HS-5 (cell line): Measurements from ENCODE around the gene PBX2.
"Not testable (repeated sequence)": the region's sequence is repeated elsewhere in the genome, so short reads cannot be mapped to it uniquely, and the experiment has no call there.

ENCODE experiments used
- DNase-seq: peaks from one replicate; pipeline ENCODE4 v3.0.0-alpha.2; 2012; ENCODE audit warnings: low read depth

Gene PBX2

DNA sequence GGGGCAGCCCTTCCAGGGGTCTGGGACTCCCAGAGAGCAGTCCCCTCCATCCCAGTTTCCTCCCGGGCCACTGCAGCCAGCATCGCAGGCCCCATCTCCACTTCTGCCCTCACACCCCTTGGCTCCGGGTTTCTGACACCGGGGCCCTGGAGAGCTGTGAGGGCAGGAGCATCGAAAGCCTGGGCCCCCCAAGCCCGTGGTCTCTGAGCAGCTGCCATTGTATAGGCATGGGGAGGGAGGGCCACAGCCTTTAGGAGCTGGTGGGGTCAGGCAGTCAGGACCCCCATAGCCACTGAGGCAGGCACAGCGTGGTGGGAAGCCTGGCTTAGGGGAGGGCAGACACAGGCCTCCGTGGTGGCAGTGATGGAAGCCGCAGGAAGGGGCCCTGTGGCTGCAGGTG, 12.2 kb upstream of the PBX2 start:
- no peak for DNase-seq

DNA sequence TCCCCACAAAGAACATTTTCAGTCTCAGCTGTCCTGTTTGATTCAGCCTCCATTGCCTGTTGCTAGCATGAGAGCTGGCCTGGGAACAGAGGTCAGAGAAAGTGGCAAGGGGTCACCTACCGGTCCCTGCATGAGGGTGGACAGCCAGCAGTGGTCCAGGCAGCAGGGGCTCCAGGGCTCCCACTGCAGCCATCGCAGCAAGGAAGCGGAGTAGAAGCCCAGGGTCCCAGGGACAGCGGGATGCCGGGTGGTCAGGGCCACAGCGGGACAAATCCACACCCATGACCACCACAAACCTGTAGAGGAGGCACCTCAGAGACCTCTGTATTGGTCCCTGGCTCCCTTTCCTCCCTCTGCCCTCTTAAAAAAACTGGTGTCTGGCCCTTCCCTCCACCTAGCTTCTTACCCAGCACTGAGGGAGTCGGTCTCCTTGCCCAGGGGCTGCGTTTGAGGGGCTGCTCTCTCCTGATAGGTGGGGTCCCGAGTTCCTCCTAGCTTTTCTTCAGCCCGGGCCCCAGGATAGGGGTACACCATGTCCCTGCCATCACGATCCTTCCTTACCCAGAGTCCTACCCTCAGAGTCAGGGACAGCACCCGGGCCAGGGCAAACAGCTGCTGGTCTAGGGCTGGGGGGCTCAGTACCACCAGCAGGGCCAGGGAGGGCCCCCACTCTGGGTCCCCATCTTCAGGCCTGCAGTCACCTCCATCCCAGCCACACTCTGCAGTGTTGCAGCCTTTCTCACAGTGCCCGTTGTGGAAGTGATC, 10.9 kb upstream of the PBX2 start:
- DNase-seq = no peak

DNA sequence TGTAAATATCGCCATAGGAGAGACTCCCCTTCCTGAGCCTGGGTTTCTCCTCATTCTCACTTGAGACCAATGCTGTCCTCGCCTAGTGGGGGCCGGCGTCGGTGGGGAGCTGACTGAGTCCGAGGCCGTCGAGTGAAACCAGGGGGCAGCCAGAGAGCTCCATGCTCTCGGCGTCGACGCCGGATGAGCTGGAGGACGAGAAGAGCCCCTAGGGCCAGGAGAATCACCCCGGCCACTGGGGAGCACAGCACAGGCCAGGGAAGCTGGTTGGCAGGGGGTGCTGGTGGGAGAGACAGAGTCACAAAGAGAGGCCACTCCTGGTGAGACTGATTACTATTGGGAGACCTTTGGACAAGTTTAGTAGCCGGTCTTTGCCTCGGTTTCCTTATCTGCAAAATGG, 8.9 kb upstream of the PBX2 start:
- DNase-seq = no peak

DNA sequence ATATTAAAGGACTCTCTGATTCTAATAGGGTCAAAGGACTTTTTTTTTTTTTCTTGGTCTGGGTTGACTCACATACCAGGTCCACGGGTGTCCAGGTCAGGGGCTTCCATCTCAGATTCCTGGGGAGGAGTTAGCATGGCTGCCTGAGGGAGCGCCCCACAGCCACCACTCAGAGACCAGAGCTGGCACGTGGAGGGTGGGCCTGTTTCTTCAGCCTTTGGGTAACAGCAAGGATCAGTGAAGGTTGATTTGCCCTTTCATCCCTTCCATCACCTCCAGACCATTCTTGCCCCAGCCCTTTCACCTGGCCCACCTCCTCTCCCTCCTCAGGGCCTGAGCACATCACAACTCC, 8.3 kb upstream of the PBX2 start:
- DNase-seq = no peak

DNA sequence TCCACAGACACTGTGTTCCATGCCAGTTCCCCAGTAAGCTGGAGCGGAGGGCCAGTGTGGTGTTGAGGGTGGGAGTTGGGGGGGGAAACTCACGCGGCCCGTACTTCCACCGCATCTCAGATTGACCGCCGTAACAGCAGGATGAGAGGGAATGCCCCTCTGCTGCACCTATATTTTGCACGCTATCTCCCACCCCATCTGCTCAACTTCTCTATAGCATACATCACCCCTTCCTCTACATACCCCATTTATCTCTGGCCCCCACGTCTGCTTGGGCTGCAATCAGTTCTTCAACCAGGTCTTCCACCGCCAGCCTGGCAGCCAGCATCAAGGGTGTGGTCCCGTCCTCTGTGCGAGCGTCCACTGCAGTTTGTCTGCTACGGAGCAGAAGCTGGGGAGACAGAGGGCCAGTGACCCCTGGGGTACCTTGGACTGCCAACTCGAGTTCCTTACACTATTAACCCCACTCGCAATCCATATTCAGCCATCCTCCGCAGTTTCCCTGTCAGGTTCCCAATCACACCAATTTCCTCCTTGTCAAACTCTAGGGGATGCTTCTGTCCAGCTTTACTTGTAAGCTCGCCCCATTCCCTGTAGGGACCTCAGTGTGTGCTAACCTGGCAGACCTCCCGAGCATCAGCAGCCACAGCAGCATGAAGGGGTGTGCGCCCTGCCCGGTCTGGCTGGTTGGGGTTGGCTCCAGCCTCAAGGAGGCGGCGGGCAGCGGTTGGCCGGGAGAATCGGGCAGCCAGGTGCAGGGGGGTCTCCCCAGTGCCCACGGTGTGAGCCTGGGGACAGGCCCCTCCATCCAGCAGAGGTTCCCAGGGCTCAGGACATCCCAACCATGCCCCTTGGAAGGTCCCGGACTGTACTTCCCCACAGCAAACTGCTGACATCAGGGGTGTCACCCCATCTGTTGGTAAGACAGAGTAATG, 6.9 kb upstream of the PBX2 start:
- DNase-seq = no peak

DNA sequence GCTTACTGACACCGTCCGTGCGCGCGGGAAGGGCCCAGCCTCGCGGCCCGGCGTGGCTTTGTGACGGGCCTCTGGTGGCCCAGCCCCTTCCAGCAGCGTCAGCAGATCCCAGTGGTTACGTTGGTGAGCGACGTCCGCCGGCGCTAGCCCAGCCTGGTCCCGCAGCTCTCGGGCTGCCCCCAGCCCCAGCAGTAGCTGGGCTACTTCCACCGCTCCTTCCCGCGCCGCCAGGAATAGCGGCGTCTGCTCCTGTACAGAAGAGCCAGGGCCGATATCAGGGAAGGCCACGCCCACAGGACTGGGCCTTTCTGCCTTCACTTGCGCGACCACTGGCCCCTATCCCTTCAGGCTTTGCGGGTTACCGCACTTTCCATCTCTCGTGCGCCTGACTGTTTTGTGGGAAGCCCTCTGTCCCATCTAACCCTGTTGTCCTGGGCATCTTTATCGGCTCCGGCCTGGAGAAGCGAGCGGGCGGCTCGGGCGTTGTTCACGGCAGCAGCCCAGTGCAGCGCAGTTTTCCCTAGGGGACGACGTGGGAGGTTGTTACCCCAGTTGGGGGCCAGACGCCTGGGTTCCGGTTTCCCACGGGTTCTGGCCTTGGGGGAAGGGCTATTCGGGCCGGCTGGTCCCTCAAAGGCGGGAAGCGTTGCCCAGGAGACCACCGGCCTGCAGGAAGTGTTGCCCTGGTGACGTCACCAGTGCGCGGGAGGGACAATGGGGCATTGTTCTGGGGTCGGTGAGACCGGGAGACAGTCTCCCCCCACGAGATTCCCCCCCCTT, 6.1 kb upstream of the PBX2 start:
- no peak for DNase-seq

DNA sequence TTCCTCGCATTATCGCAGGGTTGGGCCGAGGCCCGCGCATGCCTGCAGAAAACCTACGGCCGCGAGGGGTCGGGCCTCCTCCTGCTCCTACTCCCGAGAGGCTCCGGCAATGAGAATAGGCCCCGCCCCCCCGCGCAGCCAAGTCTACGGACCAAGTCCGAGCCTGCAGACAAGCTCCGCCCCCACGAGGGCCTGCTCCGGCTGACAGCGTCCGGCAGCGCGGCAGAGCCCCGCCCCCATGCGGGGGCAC, 5.6 kb upstream of the PBX2 start:
- DNase-seq = peak; percentile 95

DNA sequence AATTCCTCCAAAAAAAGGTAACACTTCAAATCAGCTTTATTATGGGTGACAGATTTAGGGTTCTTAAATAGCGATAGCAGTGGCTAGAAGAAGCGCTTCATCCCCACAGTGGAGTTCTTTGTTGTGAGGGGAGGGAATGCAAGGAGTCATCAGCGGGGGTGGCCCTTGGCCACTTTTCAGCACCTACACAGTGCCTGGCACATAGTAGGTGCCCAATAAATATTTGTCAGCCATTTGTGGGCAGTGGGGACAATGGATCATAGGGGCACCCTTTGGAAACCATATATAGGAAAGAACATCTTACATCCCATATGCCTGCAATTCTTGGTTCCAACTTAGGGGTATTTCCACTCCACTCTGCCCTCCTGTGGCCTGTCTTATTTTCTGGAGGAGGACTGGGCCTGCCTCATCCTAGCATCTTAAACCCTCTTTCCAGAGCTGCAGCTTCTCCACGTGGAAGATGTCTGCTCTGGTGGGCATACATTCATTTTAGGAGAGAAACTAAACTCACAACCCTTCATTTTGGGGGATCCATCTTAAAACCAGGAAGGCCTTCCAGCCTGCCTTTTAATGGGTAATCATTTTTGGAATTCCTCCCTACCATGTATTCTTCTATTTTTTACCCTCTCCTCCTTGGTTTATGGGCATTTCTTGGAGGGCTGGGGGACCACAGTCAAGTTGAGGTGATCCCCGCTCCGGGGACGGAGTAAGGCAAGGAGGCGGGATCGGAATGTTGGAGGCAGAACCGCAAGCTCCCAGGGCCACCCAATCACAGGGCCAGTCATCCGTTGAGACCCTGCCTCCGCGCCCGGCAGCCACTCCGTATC, 5.0 kb upstream of the PBX2 start:
- no peak for DNase-seq

DNA sequence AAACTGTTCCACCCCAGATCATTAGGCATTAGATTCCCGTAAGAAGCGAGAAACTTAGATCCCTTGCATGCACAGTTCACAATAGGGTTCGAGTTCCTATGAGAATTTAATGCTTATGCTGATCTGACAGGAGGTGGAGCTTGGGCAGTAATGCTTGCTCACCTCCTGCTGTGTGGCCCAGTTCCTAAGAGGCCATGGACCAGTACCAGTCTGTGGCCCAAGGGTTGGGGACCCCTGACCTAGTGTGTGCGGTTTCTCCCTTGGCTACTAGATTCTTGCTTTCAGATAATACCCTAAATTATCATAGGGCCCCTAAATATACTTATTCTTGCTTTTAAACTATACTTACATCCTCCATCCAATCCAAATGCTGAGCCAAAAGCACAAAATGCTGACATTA, 4.4 kb upstream of the PBX2 start:
- DNase-seq = no peak

DNA sequence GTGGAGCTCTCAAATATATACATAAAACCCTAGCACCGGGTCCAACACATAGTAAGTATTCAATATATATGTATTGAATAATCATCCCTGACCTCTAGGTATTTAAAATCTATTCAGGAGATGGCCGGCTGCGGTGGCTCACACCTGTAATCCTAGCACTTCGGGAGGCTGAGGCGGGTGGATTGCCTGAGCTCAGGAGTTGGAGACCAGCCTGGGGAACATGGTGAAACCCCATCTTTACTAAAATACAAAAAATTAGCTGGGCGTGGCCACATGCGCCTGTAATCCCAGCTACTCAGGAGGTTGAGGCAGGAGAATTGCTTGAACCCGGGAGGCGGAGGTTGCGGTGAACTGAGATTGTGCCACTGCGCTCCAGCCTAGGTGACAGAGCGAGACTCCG, 3.1 kb upstream of the PBX2 start:
- DNase-seq = not testable (repeated sequence)

DNA sequence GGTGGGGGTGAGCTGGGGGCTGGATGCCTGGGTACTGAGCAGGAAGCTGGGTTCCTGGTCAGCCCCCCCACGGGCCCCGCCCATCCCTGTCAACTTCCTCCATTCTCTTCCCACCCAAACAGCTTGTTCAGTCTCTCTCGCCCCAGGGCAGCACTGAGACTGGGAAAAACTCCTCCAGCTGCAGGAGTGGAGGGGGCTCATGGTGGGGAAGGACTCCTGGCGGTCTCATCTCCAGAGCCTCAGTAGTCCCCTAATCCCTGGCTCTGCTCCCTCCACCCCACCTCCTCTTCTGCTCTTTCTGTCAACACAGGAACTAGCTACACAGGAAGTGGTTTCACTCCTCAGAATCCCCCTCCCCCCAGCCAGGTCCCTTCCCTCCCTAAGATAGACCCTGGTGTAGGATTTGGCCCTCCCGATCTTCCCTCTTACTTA, 2.6 kb upstream of the PBX2 start, which contains the start of gene GPSM3:
GPSM3 (minus strand) TSS at position 36 of the 432 bp plus-strand sequence. CDS start 130 bp downstream, outside the sequence.
- no peak for DNase-seq

DNA sequence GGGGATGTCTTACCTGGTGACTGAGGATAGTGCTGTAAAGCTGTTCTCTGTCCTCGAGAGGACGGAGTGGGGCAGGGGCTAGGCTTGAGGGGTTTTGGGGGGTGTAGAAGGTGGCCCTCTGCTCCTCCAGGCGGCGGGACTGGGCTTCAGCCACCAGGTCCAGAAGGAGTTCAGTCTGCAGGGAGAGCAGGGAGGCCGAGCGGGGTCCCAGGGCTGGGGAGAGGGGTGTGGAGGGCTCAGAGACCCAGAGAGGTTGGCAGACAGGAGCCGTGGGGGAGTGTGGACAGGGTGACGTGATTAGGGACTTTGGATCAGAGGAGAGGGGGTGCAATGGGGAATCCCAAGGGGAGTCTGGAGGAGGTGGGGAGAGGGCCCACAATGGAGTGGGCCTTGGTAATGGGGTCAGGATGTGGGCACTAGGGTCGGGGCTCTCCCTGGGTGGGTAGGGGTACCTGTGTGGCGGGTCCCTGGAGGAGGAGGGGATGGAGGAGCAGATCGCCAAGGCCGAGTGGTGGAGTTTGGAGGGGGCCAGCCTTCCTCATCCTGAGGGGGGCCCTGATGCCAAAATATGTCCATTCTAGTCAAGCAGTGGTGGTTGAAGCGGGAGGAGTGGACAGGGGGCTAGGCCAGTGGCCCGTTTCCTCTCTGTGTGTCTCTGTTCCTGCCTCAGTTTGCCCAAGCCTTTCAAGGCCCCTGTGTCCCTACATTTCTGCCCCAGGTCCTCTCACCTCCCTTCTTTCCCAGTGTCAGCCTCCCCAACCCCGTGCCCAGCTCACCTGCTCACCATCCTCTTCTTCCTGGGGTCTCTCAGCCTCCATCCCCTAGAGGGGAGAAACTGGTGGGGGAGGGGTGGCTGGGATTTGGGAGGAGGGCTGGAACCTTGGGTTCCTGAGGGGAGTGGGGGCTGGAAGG, 1.9 kb upstream of the PBX2 start:
- no peak for DNase-seq

DNA sequence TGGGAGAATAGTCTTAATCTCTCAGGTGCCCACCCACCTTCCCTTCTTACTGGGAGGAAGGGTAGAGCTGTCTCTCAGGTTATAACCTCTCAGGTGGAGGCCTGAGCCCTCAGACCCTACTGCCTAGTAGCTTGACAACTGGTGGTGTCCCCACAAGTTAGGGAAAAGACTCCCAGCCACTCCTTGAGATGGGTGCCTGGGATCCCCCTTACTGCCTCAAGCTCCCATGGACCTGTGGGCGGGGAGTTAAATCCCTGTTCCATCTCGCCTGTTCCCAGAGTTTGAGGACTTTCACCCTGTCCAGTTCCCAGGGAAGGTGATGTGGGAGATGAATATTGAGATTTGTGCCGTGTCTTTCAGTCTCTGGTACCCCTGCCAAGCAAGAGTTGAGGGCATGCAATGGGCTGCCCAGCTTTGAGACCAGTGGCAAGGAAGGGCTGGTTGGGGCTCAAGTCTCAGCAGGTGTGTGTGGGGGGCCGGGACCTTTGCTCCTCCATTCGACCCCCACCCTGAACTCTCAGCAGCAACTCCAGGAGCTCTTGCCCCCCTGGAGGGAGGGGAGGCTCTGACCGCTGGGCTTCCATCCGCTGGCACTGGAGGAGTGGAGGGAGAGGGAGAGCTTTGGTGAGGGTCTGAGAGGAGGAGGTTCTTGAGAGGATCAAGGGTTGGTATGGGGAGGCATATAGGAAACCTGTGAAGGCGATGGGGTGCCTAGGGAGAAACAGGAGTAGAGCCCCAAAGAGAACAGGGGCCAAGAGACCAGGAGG, 1.1 kb upstream of the PBX2 start:
- no peak for DNase-seq

DNA sequence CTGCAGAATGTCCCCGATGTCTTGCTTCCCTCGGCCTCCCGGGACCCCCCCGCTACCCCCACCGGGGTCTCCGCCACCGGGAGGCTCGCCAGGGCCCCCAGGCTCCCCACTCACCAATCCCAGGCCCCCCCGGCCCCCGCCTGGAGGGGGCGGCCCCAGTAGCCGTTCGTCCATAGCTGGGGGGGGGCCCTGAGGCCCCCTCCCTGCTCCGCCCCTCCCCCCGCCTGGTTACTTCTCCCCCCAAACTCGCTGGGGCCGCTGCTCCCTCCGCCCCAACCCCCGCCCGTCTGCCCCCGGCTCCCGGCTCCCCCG, 304 bp downstream of the PBX2 start:
- DNase-seq = no peak

DNA sequence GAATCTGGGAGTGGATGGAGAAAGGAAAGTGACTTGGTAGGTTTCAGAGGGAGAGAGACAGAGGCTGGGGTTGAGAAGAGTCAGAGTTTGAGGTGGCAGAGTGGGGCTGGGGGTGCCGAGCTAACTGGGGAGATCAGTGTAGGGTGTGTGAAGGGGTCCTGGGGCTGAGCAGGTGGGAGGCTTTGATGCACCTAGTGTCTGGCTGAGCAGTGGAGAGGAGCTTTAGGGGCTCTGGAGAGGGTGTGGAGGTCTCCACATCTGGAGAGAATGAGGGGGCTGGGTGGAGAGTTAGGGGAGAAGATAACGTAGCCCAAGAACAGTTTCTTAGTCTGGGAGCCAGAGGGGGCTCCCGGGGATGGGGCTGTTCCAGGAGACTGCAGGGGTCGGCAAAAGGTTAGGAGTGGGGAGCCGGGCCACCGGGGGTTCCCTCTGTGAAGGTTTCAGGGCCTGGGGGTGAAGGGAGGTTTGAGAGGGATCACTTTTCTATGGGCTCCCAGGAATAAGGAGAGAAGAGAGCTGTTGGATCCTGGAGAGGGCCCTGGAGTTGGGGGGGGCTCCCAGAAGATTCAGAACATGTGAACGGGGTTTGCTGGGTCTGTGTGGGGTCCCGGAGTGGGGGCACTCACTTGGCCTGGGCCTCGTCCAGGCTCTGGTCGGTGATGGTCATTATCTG, 797 bp downstream of the PBX2 start:
- no peak for DNase-seq

DNA sequence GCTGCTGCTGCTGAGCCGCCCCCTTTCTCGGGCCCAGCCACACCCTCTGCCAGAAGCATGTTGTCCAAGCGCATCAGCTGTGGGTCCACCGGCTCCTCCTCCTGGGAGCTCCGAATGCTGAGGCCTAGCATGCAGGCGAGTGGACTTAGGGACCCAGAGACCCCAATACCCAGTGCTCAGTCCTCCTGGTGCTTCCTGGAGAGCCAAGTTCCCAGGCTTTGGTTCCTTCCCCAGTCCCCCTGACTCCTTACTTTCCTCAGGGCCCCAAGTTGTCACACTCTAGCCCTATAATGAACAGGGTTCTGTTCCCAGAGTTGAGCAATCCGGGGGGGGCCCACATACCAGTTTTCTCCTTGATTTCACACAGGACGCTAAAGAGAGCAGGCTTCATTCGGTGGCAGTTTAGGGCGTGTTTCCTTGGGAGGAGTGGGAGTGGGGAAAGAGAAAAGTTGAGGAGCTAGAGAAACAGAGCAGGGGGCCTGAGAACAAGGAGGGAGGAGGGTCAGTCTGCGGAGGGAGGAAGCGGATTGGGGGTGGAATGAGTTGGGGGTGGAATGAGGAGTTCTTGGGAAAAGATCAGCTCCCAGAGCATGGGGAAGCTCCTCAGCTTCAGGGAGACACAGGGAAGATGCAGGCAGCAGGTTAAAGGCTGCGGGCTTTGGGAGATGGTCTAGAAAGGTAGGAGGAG, 1.5 kb downstream of the PBX2 start:
- no peak for DNase-seq

DNA sequence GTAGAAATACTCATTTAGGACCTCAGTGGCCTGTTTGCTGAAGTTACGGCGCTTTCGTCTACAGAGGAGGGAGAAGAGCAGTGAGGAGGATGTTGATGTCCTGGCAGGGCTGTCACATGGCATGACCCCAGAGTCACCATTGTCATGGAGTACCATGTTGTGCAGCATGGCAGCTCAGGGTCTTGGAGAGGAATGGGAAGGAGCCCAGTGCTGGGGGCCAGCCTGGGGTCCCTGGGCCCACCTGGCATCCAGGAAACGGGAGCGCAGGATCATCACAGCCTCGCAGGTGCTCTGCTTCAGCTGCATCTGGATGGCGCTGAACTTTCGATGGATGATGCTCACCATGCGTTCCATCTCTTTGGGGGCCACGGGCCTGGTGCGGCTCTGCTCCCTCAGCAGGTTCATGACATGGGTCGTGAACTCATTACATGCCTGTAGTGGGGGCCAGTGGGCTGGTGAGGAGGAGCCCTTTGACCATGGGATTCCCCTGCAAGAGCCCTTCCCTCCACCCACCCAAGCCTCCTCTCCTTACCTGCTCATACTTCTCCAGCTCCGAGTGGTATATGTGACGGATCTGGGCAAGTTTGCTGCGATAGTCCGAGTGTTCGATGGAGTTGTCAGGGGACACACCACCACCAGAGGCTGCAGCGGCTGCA, 2.1 kb downstream of the PBX2 start:
- not testable (repeated sequence) for DNase-seq

DNA sequence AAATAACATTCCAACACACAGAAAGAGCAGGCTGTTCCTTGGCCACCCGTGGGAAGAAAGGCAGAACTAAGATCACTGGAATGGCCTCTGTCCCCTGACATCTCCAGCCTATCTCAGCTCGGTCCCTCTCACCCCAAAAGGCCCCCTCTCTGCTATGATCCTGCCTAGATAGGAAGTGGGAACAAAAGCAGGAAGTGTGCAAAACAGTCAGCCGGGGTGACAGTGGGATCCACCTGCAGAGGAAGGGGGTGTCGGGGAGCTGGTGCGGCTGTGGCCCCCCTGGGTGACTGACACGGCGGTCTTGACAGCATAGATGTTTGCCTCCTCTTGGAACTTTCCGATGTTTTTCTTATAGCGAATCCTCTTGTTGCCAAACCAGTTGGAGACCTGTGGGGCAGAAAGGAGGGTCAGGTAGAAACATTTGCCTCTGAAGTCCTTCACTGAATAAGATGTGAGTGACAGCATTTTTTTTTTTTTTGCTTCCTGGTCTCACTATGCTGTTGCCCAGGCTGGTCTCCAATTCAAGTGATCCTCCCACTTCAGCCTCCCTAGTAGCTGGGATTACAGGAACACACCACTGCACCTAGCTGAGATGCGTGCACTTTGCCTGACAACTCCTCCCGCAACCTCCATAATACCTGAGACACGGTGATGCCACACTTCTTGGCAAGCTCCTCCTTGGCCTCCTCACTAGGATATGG, 2.8 kb downstream of the PBX2 start:
- DNase-seq = no peak
